ENCODE measurements around the gene CSRNP3.

The CSRNP3 gene

DNA sequence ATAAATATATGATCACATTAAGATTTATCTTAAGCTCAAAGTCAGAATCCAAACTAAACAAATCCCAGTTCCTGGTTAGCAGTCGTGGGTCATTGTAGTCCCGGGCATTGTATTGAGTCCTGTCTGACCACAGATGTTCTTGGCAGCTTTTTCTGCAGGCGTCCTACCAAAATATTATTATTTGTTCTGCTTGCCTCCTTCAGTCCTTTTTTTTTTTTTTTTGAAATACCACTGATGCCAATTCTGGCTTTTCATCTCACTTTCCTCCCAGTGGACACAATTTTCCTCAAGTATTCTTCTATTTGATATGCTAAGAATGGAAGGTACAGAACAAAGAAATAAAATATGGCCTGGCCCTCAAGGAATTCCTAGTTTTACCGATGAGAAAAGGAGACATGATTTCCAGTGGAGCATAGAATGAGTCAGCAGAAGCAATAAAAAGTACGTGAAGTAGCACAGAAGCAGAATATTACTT is 151.6 kb downstream of the CSRNP3 start:
- H3K4me3 ChIP-seq (ENCODE audit: low read length), result no peak overlapping the region
- no peak overlapping the region for H3K27ac ChIP-seq (ENCODE audit: low read depth, low read length)

GRCh38 chr2:165623161-165623560 is 153.7 kb downstream of the CSRNP3 start:
- 94% methylated on average over 9 of the region's 10 CpGs for WGBS

More for the DNA sequence above, 151.6 kb downstream of the CSRNP3 start:
- no peaks in the 10 kb centered on the region for H3K9me3 ChIP-seq (ENCODE audit: insufficient read depth, low read depth, low read length)
- peaks cover 16% of the 10 kb centered on the region; the same call in 1 of the 2 replicates for H3K4me1 ChIP-seq (ENCODE audit: insufficient read depth, low read length)
- no peak overlapping the region for H3K9ac ChIP-seq (ENCODE audit: low read depth, low read length)
- H3K27me3 ChIP-seq (ENCODE audit: insufficient read depth, low read length), result no peaks in the 10 kb centered on the region
- H3K36me3 ChIP-seq (ENCODE audit: insufficient read depth, low read length), result no peaks in the 10 kb centered on the region
- 88% methylated on average over 5 of the region's 5 CpGs for WGBS

GRCh38 chr2:165623783-165624469 is 154.4 kb downstream of the CSRNP3 start:
- Histone ChIP-seq H3K9me3 (ENCODE audit: insufficient read depth, low read depth, low read length) (no peaks in the 10 kb centered on the region), H3K36me3 (ENCODE audit: insufficient read depth, low read length) (no peaks in the 10 kb centered on the region), H3K27ac (ENCODE audit: low read depth, low read length) (peak overlapping the region; percentile 53; the same call in 1 of the 2 replicates), H3K9ac (ENCODE audit: low read depth, low read length) (no peak overlapping the region), H3K4me3 (ENCODE audit: low read length) (no peak overlapping the region), H3K4me1 (ENCODE audit: insufficient read depth, low read length) (peaks cover 23% of the 10 kb centered on the region; the same call in 1 of the 2 replicates), H3K27me3 (ENCODE audit: insufficient read depth, low read length) (no peaks in the 10 kb centered on the region)
- WGBS, result 90% methylated on average over 5 of the region's 6 CpGs

More at GRCh38 chr2:165623161-165623560, 153.7 kb downstream of the CSRNP3 start:
- H3K4me3 ChIP-seq (ENCODE audit: low read length), result no peak overlapping the region
- H3K27ac ChIP-seq (ENCODE audit: low read depth, low read length), result no peak overlapping the region
- H3K9me3 ChIP-seq (ENCODE audit: insufficient read depth, low read depth, low read length), result no peaks in the 10 kb centered on the region
- peaks cover 23% of the 10 kb centered on the region; the same call in 1 of the 2 replicates for H3K4me1 ChIP-seq (ENCODE audit: insufficient read depth, low read length)
- no peaks in the 10 kb centered on the region for H3K36me3 ChIP-seq (ENCODE audit: insufficient read depth, low read length)
- no peaks in the 10 kb centered on the region for H3K27me3 ChIP-seq (ENCODE audit: insufficient read depth, low read length)
- no peak overlapping the region for H3K9ac ChIP-seq (ENCODE audit: low read depth, low read length)

DNA sequence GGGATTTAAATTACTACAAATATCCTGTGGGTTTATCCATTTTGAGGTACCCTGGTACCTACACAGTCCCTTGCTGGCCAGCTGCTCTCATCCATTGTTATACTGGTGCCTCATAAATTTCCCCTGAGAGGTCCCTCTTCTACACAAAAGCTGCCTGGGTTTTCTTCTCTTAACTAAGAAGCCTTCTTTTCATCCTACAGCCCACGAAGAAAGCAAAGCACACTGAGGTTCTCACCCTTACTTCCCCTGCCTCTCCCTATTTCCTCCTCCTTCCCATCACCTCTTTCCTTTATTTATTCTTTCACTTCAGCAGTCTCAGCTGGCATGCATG is 154.9 kb downstream of the CSRNP3 start:
- Histone ChIP-seq H3K27ac (ENCODE audit: low read depth, low read length) (peak overlapping the region; percentile 53; the same call in 1 of the 2 replicates), H3K36me3 (ENCODE audit: insufficient read depth, low read length) (no peaks in the 10 kb centered on the region), H3K9me3 (ENCODE audit: insufficient read depth, low read depth, low read length) (no peaks in the 10 kb centered on the region), H3K27me3 (ENCODE audit: insufficient read depth, low read length) (no peaks in the 10 kb centered on the region), H3K4me3 (ENCODE audit: low read length) (no peak overlapping the region), H3K4me1 (ENCODE audit: insufficient read depth, low read length) (peaks cover 28% of the 10 kb centered on the region; the same call in 1 of the 2 replicates), H3K9ac (ENCODE audit: low read depth, low read length) (no peak overlapping the region)
- WGBS, result 41% methylated on average over 1 of the region's 1 CpG

DNA sequence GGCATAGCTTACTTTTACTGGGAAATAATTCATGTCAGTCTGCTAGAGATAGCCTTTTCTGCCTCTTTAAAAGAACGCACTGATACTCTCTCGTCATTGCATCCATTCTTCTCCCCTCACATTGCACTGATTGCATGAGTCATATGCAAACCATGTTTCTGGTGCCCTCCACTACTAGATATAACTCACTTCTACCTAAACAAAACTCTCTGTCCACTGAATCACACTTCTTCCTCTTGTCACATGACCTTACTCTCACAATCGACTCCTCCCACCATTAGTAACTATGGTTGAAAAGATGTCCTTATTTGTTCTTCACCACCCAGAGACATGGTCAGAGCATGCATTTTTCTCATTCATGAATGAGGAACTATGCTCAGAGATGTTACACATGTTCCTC is 158.0 kb downstream of the CSRNP3 start:
- WGBS, result 92% methylated on average over 3 of the region's 3 CpGs
- H3K9me3 ChIP-seq (ENCODE audit: insufficient read depth, low read depth, low read length), result no peaks in the 10 kb centered on the region
- H3K27me3 ChIP-seq (ENCODE audit: insufficient read depth, low read length), result no peaks in the 10 kb centered on the region
- no peaks in the 10 kb centered on the region for H3K36me3 ChIP-seq (ENCODE audit: insufficient read depth, low read length)
- no peak overlapping the region for H3K27ac ChIP-seq (ENCODE audit: low read depth, low read length)
- no peak overlapping the region for H3K9ac ChIP-seq (ENCODE audit: low read depth, low read length)
- H3K4me1 ChIP-seq (ENCODE audit: insufficient read depth, low read length), result peaks cover 54% of the 10 kb centered on the region
- no peak overlapping the region for H3K4me3 ChIP-seq (ENCODE audit: low read length)

- Histone ChIP-seq H3K27ac (ENCODE audit: low read depth, low read length) (peak overlapping the region; percentile 39; the same call in 1 of the 2 replicates), H3K27me3 (ENCODE audit: insufficient read depth, low read length) (no peaks in the 10 kb centered on the region), H3K36me3 (ENCODE audit: insufficient read depth, low read length) (no peaks in the 10 kb centered on the region), H3K9me3 (ENCODE audit: insufficient read depth, low read depth, low read length) (no peaks in the 10 kb centered on the region), H3K4me3 (ENCODE audit: low read length) (no peak overlapping the region), H3K4me1 (ENCODE audit: insufficient read depth, low read length) (peaks cover 60% of the 10 kb centered on the region), H3K9ac (ENCODE audit: low read depth, low read length) (no peak overlapping the region)
- WGBS, result 92% methylated on average over 2 of the region's 2 CpGs
Observed at GRCh38 chr2:165629776-165630175, 160.3 kb downstream of the CSRNP3 start.

DNA sequence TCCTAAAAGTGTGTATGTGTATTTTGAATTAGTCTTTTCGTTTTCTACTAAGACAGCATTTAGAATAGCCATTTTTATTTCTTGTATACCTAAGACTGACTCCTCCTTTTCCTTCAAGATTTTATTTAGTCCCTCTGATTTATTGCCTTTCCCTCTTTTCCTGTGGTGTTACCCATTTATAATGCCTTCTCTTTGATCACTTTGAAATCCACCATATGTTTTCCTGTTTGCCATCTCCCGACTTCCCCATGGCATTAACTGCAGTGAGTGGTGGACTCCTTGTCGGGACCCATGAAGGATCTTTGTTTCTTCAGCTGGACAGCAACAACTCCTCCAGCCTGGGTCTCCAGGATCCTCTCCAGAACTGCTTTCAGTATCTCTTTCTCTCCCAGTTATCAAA is 160.7 kb downstream of the CSRNP3 start:
- no peak overlapping the region for H3K9ac ChIP-seq (ENCODE audit: low read depth, low read length)
- H3K27me3 ChIP-seq (ENCODE audit: insufficient read depth, low read length), result no peaks in the 10 kb centered on the region
- no peaks in the 10 kb centered on the region for H3K9me3 ChIP-seq (ENCODE audit: insufficient read depth, low read depth, low read length)
- H3K36me3 ChIP-seq (ENCODE audit: insufficient read depth, low read length), result no peaks in the 10 kb centered on the region
- 91% methylated on average over 3 of the region's 3 CpGs for WGBS
- H3K27ac ChIP-seq (ENCODE audit: low read depth, low read length), result peak overlapping the region; percentile 39; the same call in 1 of the 2 replicates
- peaks cover 62% of the 10 kb centered on the region for H3K4me1 ChIP-seq (ENCODE audit: insufficient read depth, low read length)
- no peak overlapping the region for H3K4me3 ChIP-seq (ENCODE audit: low read length)

DNA sequence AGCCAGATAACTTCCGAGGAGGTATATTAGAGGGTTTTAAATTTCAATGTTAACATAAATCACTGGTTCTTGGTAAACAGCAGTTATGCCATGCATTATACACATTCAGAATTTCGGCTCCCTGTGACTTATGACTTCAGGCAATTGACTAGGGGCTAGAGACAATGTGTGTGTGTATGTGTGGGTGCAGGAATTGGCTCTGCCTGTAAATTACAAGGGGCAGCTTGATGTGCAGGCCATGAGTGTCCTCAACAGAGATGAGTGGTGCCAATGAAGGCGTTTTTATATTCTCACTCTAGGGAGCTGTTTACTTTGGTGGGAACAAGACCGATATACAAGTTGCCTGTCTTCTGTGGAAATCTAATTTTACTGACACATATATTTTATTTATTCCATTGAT is 161.6 kb downstream of the CSRNP3 start:
- no peak overlapping the region for H3K4me3 ChIP-seq (ENCODE audit: low read length)
- no peak overlapping the region for H3K9ac ChIP-seq (ENCODE audit: low read depth, low read length)

GRCh38 chr2:165632594-165632993 is 163.1 kb downstream of the CSRNP3 start:
- Histone ChIP-seq H3K27me3 (ENCODE audit: insufficient read depth, low read length) (no peaks in the 10 kb centered on the region), H3K4me1 (ENCODE audit: insufficient read depth, low read length) (peaks cover 65% of the 10 kb centered on the region), H3K27ac (ENCODE audit: low read depth, low read length) (peak overlapping the region; percentile 75), H3K9me3 (ENCODE audit: insufficient read depth, low read depth, low read length) (no peaks in the 10 kb centered on the region), H3K4me3 (ENCODE audit: low read length) (no peak overlapping the region), H3K36me3 (ENCODE audit: insufficient read depth, low read length) (no peaks in the 10 kb centered on the region), H3K9ac (ENCODE audit: low read depth, low read length) (no peak overlapping the region)
- WGBS, result 100% methylated on average over 2 of the region's 2 CpGs

More for the DNA sequence above, 161.6 kb downstream of the CSRNP3 start:
- Histone ChIP-seq H3K36me3 (ENCODE audit: insufficient read depth, low read length) (no peaks in the 10 kb centered on the region), H3K27me3 (ENCODE audit: insufficient read depth, low read length) (no peaks in the 10 kb centered on the region), H3K27ac (ENCODE audit: low read depth, low read length) (no peak overlapping the region), H3K9me3 (ENCODE audit: insufficient read depth, low read depth, low read length) (no peaks in the 10 kb centered on the region), H3K4me1 (ENCODE audit: insufficient read depth, low read length) (peaks cover 69% of the 10 kb centered on the region)
- WGBS, result 91% methylated on average over 2 of the region's 4 CpGs

- H3K27ac ChIP-seq (ENCODE audit: low read depth, low read length), result peak overlapping the region; percentile 85
- H3K27me3 ChIP-seq (ENCODE audit: insufficient read depth, low read length), result no peaks in the 10 kb centered on the region
- no peak overlapping the region for H3K4me3 ChIP-seq (ENCODE audit: low read length)
- H3K9ac ChIP-seq (ENCODE audit: low read depth, low read length), result peak overlapping the region; percentile 30
- H3K36me3 ChIP-seq (ENCODE audit: insufficient read depth, low read length), result no peaks in the 10 kb centered on the region
- no peaks in the 10 kb centered on the region for H3K9me3 ChIP-seq (ENCODE audit: insufficient read depth, low read depth, low read length)
- 12% methylated on average over 3 of the region's 3 CpGs for WGBS
- H3K4me1 ChIP-seq (ENCODE audit: insufficient read depth, low read length), result peaks cover 63% of the 10 kb centered on the region
Observed at GRCh38 chr2:165633431-165633830, 163.9 kb downstream of the CSRNP3 start.

DNA sequence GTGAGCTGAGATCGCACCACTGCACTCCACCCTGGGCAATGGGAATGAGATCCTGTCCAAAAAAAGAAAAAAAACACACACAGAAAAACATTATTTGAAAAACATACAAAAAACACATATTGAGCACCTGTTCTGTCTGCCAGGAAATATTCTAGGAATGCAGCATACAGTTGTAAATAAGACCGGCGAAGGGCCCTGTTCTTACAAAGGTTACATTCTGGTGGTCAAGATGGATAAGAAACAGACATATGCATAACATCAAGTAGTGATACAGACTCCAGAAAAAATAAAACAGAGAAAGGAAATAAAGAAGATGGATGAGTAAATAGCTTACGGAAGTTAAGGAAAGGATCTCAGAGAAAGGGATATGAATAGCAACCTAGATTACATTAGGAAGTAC is 164.8 kb downstream of the CSRNP3 start:
- H3K9me3 ChIP-seq (ENCODE audit: insufficient read depth, low read depth, low read length), result no peaks in the 10 kb centered on the region
- no peak overlapping the region; the same call in 1 of the 2 replicates for H3K9ac ChIP-seq (ENCODE audit: low read depth, low read length)
- H3K36me3 ChIP-seq (ENCODE audit: insufficient read depth, low read length), result no peaks in the 10 kb centered on the region
- H3K4me3 ChIP-seq (ENCODE audit: low read length), result no peak overlapping the region
- 96% methylated on average over 4 of the region's 4 CpGs for WGBS
- H3K27me3 ChIP-seq (ENCODE audit: insufficient read depth, low read length), result no peaks in the 10 kb centered on the region
- H3K4me1 ChIP-seq (ENCODE audit: insufficient read depth, low read length), result peaks cover 60% of the 10 kb centered on the region
- H3K27ac ChIP-seq (ENCODE audit: low read depth, low read length), result peak overlapping the region; percentile 85
